Measurements from ENCODE around the gene PRPF6. TPM values are rescaled to one million over a fixed set of nuclear protein-coding genes. Genes with fewer than 3 reads are reported as not detected.

The PRPF6 gene
- total and polyA plus RNA-seq, 2 of the 13 experiments (the other 11 are each of a cell fraction or from before 2014, with no cell fraction given) = 63.7 to 101 TPM

GRCh38 chr20:63972312-63973159 is 8.4 kb upstream of the PRPF6 start (continued):
- no peak for TF ChIP-seq RBM39 (IDR thresholded peaks at IDR 0.05; ENCODE audit: low read depth, low read length, poor library complexity, severe bottlenecking)
- no peak for TF ChIP-seq MTERF4 (CRISPR knock-in tag; IDR thresholded peaks at IDR 0.05)
- TF ChIP-seq BRF2 (CRISPR knock-in tag; IDR thresholded peaks at IDR 0.05) = no peak
- TF ChIP-seq TBX2 (CRISPR knock-in tag; IDR thresholded peaks at IDR 0.05; ENCODE audit: borderline replicate concordance) = peak; percentile 40; the same call in 1 of the 2 replicates
- peak; percentile 29; the same call in 1 of the 2 replicates for TF ChIP-seq GATAD1 (CRISPR knock-in tag; IDR thresholded peaks at IDR 0.05)
- TF ChIP-seq NFE2L2 (IDR thresholded peaks at IDR 0.05; ENCODE audit: low read length) = no peak
- TF ChIP-seq ZNF784 (CRISPR knock-in tag; IDR thresholded peaks at IDR 0.05; ENCODE audit: borderline replicate concordance) = no peak
- TF ChIP-seq IRF9 (CRISPR knock-in tag; IDR thresholded peaks at IDR 0.05; ENCODE audit: borderline replicate concordance) = peak; percentile 77; the same call in 1 of the 2 replicates
- TF ChIP-seq MZF1 (CRISPR knock-in tag; IDR thresholded peaks at IDR 0.05; ENCODE audit: borderline replicate concordance) = no peak
- TF ChIP-seq AFF4 (CRISPR knock-in tag; IDR thresholded peaks at IDR 0.05) = no peak
- 0 out of 2 replicates have a peak, but pooled peaks have one; percentile 34 for TF ChIP-seq BCL3 (CRISPR knock-in tag; IDR thresholded peaks at IDR 0.05)
- no peak for TF ChIP-seq KAT2B (IDR thresholded peaks at IDR 0.05; ENCODE audit: borderline replicate concordance, low read depth, low read length)
- TF ChIP-seq ZNF18 (CRISPR knock-in tag; IDR thresholded peaks at IDR 0.05; ENCODE audit: insufficient replicate concordance) = no peak
- TF ChIP-seq CCDC6 (CRISPR knock-in tag; IDR thresholded peaks at IDR 0.05) = no peak
- TF ChIP-seq PRMT3 (CRISPR knock-in tag; IDR thresholded peaks at IDR 0.05; ENCODE audit: borderline replicate concordance, low read depth) = no peak
- no peak for TF ChIP-seq ZEB1 (IDR thresholded peaks at IDR 0.05; ENCODE audit: insufficient replicate concordance, low read depth)

All from HepG2 (cell line).